Activated CD4-positive, alpha-beta T cell treated with anti-CD3 and anti-CD28 coated beads, Interleukin-2, amount 50 U/mL, for 24 hours (primary cell): ENCODE data around the gene TMEM45B.
"Not testable (repeated sequence)": the region's sequence is repeated elsewhere in the genome, so short reads cannot be mapped to it uniquely, and the experiment has no call there.

Source experiments
- DNase-seq, 2 donors: peaks; one replicate each; pipeline ENCODE4 v3.0.0-alpha.2; 2020; ENCODE audit warnings: low read depth in 1 of 2, low spot score in 1 of 2

Gene TMEM45B

GRCh38 chr11:129815596-129816461 lies at the start of gene TMEM45B:
Gene TMEM45B (plus strand): TSS chr11:129815848. CDS start chr11:129852483, 36,635 bp downstream.
- peak in 1 of 2 donors; percentile 27 for DNase-seq

- no peak for DNase-seq
Measured at GRCh38 chr11:129766898-129767604, 48.6 kb upstream of the TMEM45B start.

- DNase-seq, result no peak
Measured at GRCh38 chr11:129767827-129768226, 47.8 kb upstream of the TMEM45B start.

- no peak for DNase-seq
Measured at GRCh38 chr11:129768356-129768755, 47.3 kb upstream of the TMEM45B start.

- DNase-seq, result no peak
Measured at GRCh38 chr11:129769059-129769458, 46.6 kb upstream of the TMEM45B start.

GRCh38 chr11:129770993-129771392 lies 44.7 kb upstream of the TMEM45B start:
- DNase-seq, result no peak

- not testable (repeated sequence) for DNase-seq
Measured at GRCh38 chr11:129771456-129771855, 44.2 kb upstream of the TMEM45B start.

- no peak for DNase-seq
Measured at GRCh38 chr11:129778877-129779276, 36.8 kb upstream of the TMEM45B start.

GRCh38 chr11:129779342-129779741 lies 36.3 kb upstream of the TMEM45B start:
- no peak for DNase-seq

GRCh38 chr11:129785383-129786111 lies 30.1 kb upstream of the TMEM45B start:
- DNase-seq, result no peak

GRCh38 chr11:129786112-129786416 lies 29.6 kb upstream of the TMEM45B start:
- DNase-seq, result not testable (repeated sequence)

GRCh38 chr11:129787532-129788155 lies 28.0 kb upstream of the TMEM45B start:
- no peak for DNase-seq

- no peak for DNase-seq
Measured at GRCh38 chr11:129788278-129788677, 27.4 kb upstream of the TMEM45B start.

GRCh38 chr11:129790106-129790505 lies 25.5 kb upstream of the TMEM45B start:
- no peak for DNase-seq

GRCh38 chr11:129791515-129791914 lies 24.1 kb upstream of the TMEM45B start:
- DNase-seq, result no peak

GRCh38 chr11:129792663-129793062 lies 23.0 kb upstream of the TMEM45B start:
- DNase-seq, result no peak

GRCh38 chr11:129795089-129795488 lies 20.6 kb upstream of the TMEM45B start:
- DNase-seq, result no peak

- no peak for DNase-seq
Measured at GRCh38 chr11:129798212-129798611, 17.4 kb upstream of the TMEM45B start.

GRCh38 chr11:129800162-129800561 lies 15.5 kb upstream of the TMEM45B start:
- DNase-seq, result not testable (repeated sequence)

GRCh38 chr11:129800655-129801054 lies 15.0 kb upstream of the TMEM45B start:
- DNase-seq, result no peak

- DNase-seq, result no peak
Measured at GRCh38 chr11:129803533-129803932, 12.1 kb upstream of the TMEM45B start.
